GM23338 (cell line): ENCODE data around the gene RBM44. TPM values are rescaled to one million over a fixed set of nuclear protein-coding genes. Genes with fewer than 3 reads are reported as not detected.
A peak's percentile ranks its signal among the peaks of the same experiment; 100 is the strongest.

Experiments
- ATAC-seq: fragments of 200-7000 bp; cut with Tn5 transposase; 3 replicates; pipeline ENCODE4 v1.9.1; 2020
- DNase-seq: peaks from one replicate; pipeline ENCODE4 v3.0.0-alpha.2; 2015; ENCODE audit warnings: low spot score
- H2AFZ ChIP-seq: fragments of 200-600 bp; sonication (generic); 2 replicates; pipeline ENCODE4 v1.8.0; 2016; ENCODE audit warnings: antibody characterized with exemption, mild to moderate bottlenecking, moderate library complexity
- H3F3A ChIP-seq: fragments of 200-600 bp; sonication (generic); replicated peaks from 2 replicates; pipeline ENCODE4 v1.8.0; 2017; ENCODE audit warnings: antibody characterized with exemption, mixed run types, low read depth
- H3K27ac ChIP-seq: fragments of 200-600 bp; sonication (generic); 2 replicates; pipeline ENCODE4 v1.6.1; 2016; ENCODE audit warnings: low read depth
- H3K27me3 ChIP-seq: fragments of 200-600 bp; sonication (generic); 2 replicates; pipeline ENCODE4 v1.8.0; 2016; ENCODE audit warnings: mild to moderate bottlenecking, mixed run types, moderate library complexity; ENCODE audit not compliant: insufficient read depth
- H3K36me3 ChIP-seq: fragments of 200-600 bp; sonication (generic); 2 replicates; pipeline ENCODE4 v1.8.0; 2016; ENCODE audit warnings: mild to moderate bottlenecking; ENCODE audit not compliant: insufficient read depth
- H3K4me1 ChIP-seq: fragments of 200-600 bp; sonication (generic); 2 replicates; pipeline ENCODE4 v1.8.0; 2016; ENCODE audit warnings: mild to moderate bottlenecking, moderate library complexity; ENCODE audit not compliant: insufficient read depth
- H3K4me2 ChIP-seq: fragments of 200-600 bp; sonication (generic); 2 replicates; pipeline ENCODE4 v1.7.1; 2017; ENCODE audit warnings: mixed run types
- H3K4me3 ChIP-seq: fragments of 200-600 bp; sonication (generic); 2 replicates; pipeline ENCODE4 v1.6.1; 2016; ENCODE audit warnings: mixed run types
- H3K79me2 ChIP-seq: fragments of 200-600 bp; sonication (generic); replicated peaks from 2 replicates; pipeline ENCODE4 v1.8.0; 2017; ENCODE audit warnings: mild to moderate bottlenecking; ENCODE audit not compliant: insufficient read depth
- H3K9me2 ChIP-seq: fragments of 200-600 bp; sonication (generic); 2 replicates; pipeline ENCODE4 v1.8.0; 2017; ENCODE audit not compliant: insufficient read depth
- H4K20me1 ChIP-seq: fragments of 200-600 bp; sonication (generic); replicated peaks from 2 replicates; pipeline ENCODE4 v1.8.0; 2017; ENCODE audit warnings: mild to moderate bottlenecking; ENCODE audit not compliant: insufficient read depth
- H3K27ac Mint-ChIP-seq: 2 replicates; pipeline ENCODE4 v1.8.0; 2020; ENCODE audit warnings: inconsistent platforms, mild to moderate bottlenecking, moderate library complexity, mixed read lengths
- H3K27me3 Mint-ChIP-seq: 3 replicates; pipeline ENCODE4 v1.8.0; 2022; ENCODE audit warnings: low read depth, mild to moderate bottlenecking, moderate library complexity, mixed read lengths, inconsistent platforms; ENCODE audit not compliant: insufficient read depth, poor library complexity
- H3K36me3 Mint-ChIP-seq: 3 replicates; pipeline ENCODE4 v1.8.0; 2021; ENCODE audit warnings: low read depth, mild to moderate bottlenecking, inconsistent platforms, moderate library complexity, mixed read lengths
- H3K4me1 Mint-ChIP-seq: 3 replicates; pipeline ENCODE4 v1.8.0; 2020; ENCODE audit warnings: mild to moderate bottlenecking, inconsistent platforms, mixed read lengths
- H3K4me3 Mint-ChIP-seq: 3 replicates; pipeline ENCODE4 v1.8.0; 2021; ENCODE audit warnings: moderate library complexity, mild to moderate bottlenecking, inconsistent platforms, mixed read lengths
- H3K9me3 Mint-ChIP-seq: 3 replicates; pipeline ENCODE4 v1.8.0; 2020; ENCODE audit warnings: moderate library complexity, mild to moderate bottlenecking, inconsistent platforms, mixed read lengths
- CREB1 ChIP-seq: fragments of 250-450 bp; sonication (Bioruptor Pico); IDR thresholded peaks from 2 replicates; pipeline ENCODE4 v1.5.0; 2020; ENCODE audit warnings: low read depth, mild to moderate bottlenecking, moderate library complexity
- CTCF ChIP-seq, 2 experiments: fragments of 200-600 bp in 1 of 2; sonication (generic) in 1 of 2; conservative IDR thresholded peaks; 2 replicates each; pipeline versions ENCODE4 v1.5.1 to v1.6.1; 2016 to 2017; ENCODE audit warnings: antibody characterized with exemption in 2 of 2, low read depth in 2 of 2, mild to moderate bottlenecking in 2 of 2, moderate library complexity in 1 of 2
- ETS1 ChIP-seq: IDR thresholded peaks from 2 replicates; pipeline ENCODE4 v1.6.1; 2016; ENCODE audit warnings: antibody characterized with exemption
- EZH2 ChIP-seq: fragments of 200-600 bp; sonication (generic); IDR thresholded peaks from one replicate; pipeline ENCODE4 v1.8.0; 2017; ENCODE audit warnings: antibody characterized with exemption, mild to moderate bottlenecking, low read depth; ENCODE audit not compliant: unreplicated experiment
- EZH2phosphoT487 ChIP-seq: fragments of 200-600 bp; sonication (generic); IDR thresholded peaks from one replicate; pipeline ENCODE4 v1.8.1; 2018; ENCODE audit warnings: antibody characterized with exemption; ENCODE audit not compliant: unreplicated experiment
- JUNB ChIP-seq: IDR thresholded peaks from one replicate; pipeline ENCODE4 v1.6.1; 2016; ENCODE audit warnings: antibody characterized with exemption; ENCODE audit not compliant: unreplicated experiment
- NANOG ChIP-seq: IDR thresholded peaks from 2 replicates; pipeline ENCODE4 v1.6.1; 2016; ENCODE audit warnings: antibody characterized with exemption, borderline replicate concordance
- POLR2AphosphoS5 ChIP-seq: IDR thresholded peaks from 2 replicates; pipeline ENCODE4 v1.6.1; 2016; ENCODE audit warnings: antibody characterized with exemption, low read depth
- REST ChIP-seq: IDR thresholded peaks from one replicate; pipeline ENCODE4 v1.6.1; 2018; ENCODE audit warnings: antibody characterized with exemption; ENCODE audit not compliant: unreplicated experiment
- STAT1 ChIP-seq: IDR thresholded peaks from one replicate; pipeline ENCODE4 v1.6.1; 2016; ENCODE audit warnings: antibody characterized with exemption; ENCODE audit not compliant: unreplicated experiment
- ZNF114 ChIP-seq: fragments of 250-450 bp; sonication (Bioruptor Pico); IDR thresholded peaks from 2 replicates; pipeline ENCODE4 v1.5.0; 2020; ENCODE audit warnings: mild to moderate bottlenecking, moderate library complexity
- ZNF331 ChIP-seq: fragments of 250-450 bp; sonication (Bioruptor Pico); IDR thresholded peaks from 2 replicates; pipeline ENCODE4 v1.5.0; 2020; ENCODE audit warnings: low read depth, mild to moderate bottlenecking, moderate library complexity
- ZNF462 ChIP-seq: fragments of 250-450 bp; sonication (Bioruptor Pico); IDR thresholded peaks from 2 replicates; pipeline ENCODE4 v1.5.0; 2020; ENCODE audit warnings: mild to moderate bottlenecking, moderate library complexity
- long read RNA-seq: library from polyadenylated mRNA; unstranded; transcript quantifications from one replicate; pipeline ENCODE4 v2.0.0, GENCODE V29; 2020; ENCODE audit not compliant: unreplicated experiment
- polyA plus RNA-seq: library from polyadenylated mRNA; unstranded; fragments of >200 nt; fragmentation: Nextera tagmentation; extraction: Ambion mirVana; gene quantifications from 2 replicates; pipeline ENCODE4 v1.2.1, GENCODE V29; 2016
- total RNA-seq: library from RNA; depleted of rRNA; stranded (reverse); fragments of >200 nt; shearing (Covaris generic); gene quantifications from 2 replicates; pipeline ENCODE4 v1.2.3, GENCODE V29; 2014; rRNA removed

RBM44 gene
- 0.19 and 0.87 TPM in 2 replicates for total RNA-seq
- polyA plus RNA-seq, result 0.21 and 0.29 TPM in 2 replicates
- long read RNA-seq, result 0 reads

GRCh38 chr2:237798236-237799059 is at the start of gene RBM44:
Gene RBM44, plus strand, starts transcription at chr2:237798779. Its CDS starts 14,831 bp downstream, at chr2:237813610.
- Histone ChIP-seq H3K27ac (no peak within 1 kb of the TSS), H3K27me3 (no peaks in the 10 kb centered on the region), H4K20me1 (no peaks in the 10 kb centered on the region), H3F3A (no peaks in the 10 kb centered on the region), H3K4me3 (no peak within 1 kb of the TSS), H3K9me2 (no peaks in the 10 kb centered on the region), H3K36me3 (no peaks in the 10 kb centered on the region), H2AFZ (no peak within 1 kb of the TSS), H3K4me1 (no peaks in the 10 kb centered on the region), H3K4me2 (no peak within 1 kb of the TSS), H3K79me2 (no peaks in the 10 kb centered on the region)
- ATAC-seq (peak; percentile 79), DNase-seq (peak; percentile 66)
- Mint-ChIP-seq H3K27me3 (peaks cover 3% of the 10 kb centered on the region), H3K4me1 (no peaks in the 10 kb centered on the region), H3K36me3 (no peaks in the 10 kb centered on the region), H3K9me3 (no peaks in the 10 kb centered on the region; the same call in 2 of the 3 replicates), H3K4me3 (no peak within 1 kb of the TSS), H3K27ac (no peak within 1 kb of the TSS)
- TF ChIP-seq EZH2phosphoT487 (no peak), NANOG (no peak), CREB1 (no peak), POLR2AphosphoS5 (no peak), EZH2 (no peak), ETS1 (no peak), ZNF331 (no peak), ZNF462 (no peak), STAT1 (no peak), REST (no peak), ZNF114 (CRISPR knock-in tag) (no peak), JUNB (no peak), CTCF (conservative IDR thresholded peaks at IDR 0.05; ENCODE audit: low read depth in 2 of 2) (no peak)
